Mesendoderm (in vitro differentiated cells): Measurements from ENCODE around the gene RASA4B.
"Not testable (repeated sequence)": the region's sequence is repeated elsewhere in the genome, so short reads cannot be mapped to it uniquely, and the experiment has no call there.

Experiments
- DNase-seq: peaks from one replicate; pipeline ENCODE4 v3.0.0; 2013
- H2AK5ac ChIP-seq: 2 replicates; pipeline ENCODE4 v1.6.1; 2013; ENCODE audit warnings: low read length, inconsistent platforms
- H2BK120ac ChIP-seq: 2 replicates; pipeline ENCODE4 v1.6.1; 2013; ENCODE audit warnings: low read depth, mild to moderate bottlenecking, low read length, moderate library complexity, mixed read lengths
- H2BK15ac ChIP-seq: replicated peaks from 2 replicates; pipeline ENCODE4 v1.6.1; 2013; ENCODE audit warnings: low read depth, mild to moderate bottlenecking, moderate library complexity
- H2BK5ac ChIP-seq: 2 replicates; pipeline ENCODE4 v1.6.1; 2013; ENCODE audit warnings: low read length, inconsistent platforms
- H3K18ac ChIP-seq: 2 replicates; pipeline ENCODE4 v1.6.1; 2013; ENCODE audit warnings: mild to moderate bottlenecking, low read length, mixed read lengths
- H3K23ac ChIP-seq: one replicate; pipeline ENCODE4 v1.6.1; 2013; ENCODE audit warnings: low read length
- H3K27ac ChIP-seq: 2 replicates; pipeline ENCODE4 v1.5.1; 2013; ENCODE audit warnings: low read depth, mild to moderate bottlenecking, inconsistent platforms, low read length, moderate library complexity
- H3K27me3 ChIP-seq: 2 replicates; pipeline ENCODE4 v1.6.1; 2013; ENCODE audit warnings: low read length, control low read depth, mild to moderate bottlenecking, inconsistent platforms; ENCODE audit not compliant: insufficient read depth, poor library complexity
- H3K36me3 ChIP-seq: 2 replicates; pipeline ENCODE4 v1.6.1; 2013; ENCODE audit warnings: low read length, inconsistent platforms; ENCODE audit not compliant: control insufficient read depth, insufficient read depth
- H3K4ac ChIP-seq: one replicate; pipeline ENCODE4 v1.6.1; 2013; ENCODE audit warnings: low read depth, mild to moderate bottlenecking, low read length, moderate library complexity
- H3K4me1 ChIP-seq: 2 replicates; pipeline ENCODE4 v1.6.1; 2013; ENCODE audit warnings: low read depth, low read length, inconsistent platforms; ENCODE audit not compliant: control insufficient read depth
- H3K4me2 ChIP-seq: 2 replicates; pipeline ENCODE4 v1.6.1; 2013; ENCODE audit warnings: low read length
- H3K4me3 ChIP-seq: 2 replicates; pipeline ENCODE4 v1.5.1; 2013; ENCODE audit warnings: mild to moderate bottlenecking, low read length
- H3K56ac ChIP-seq: one replicate; pipeline ENCODE4 v1.6.1; 2013; ENCODE audit warnings: low read length
- H3K79me1 ChIP-seq: 2 replicates; pipeline ENCODE4 v1.6.1; 2013; ENCODE audit warnings: low read length, inconsistent platforms
- H3K79me2 ChIP-seq: 2 replicates; pipeline ENCODE4 v1.6.1; 2013; ENCODE audit warnings: mild to moderate bottlenecking, low read length; ENCODE audit not compliant: control insufficient read depth, insufficient read depth
- H3K9ac ChIP-seq: 2 replicates; pipeline ENCODE4 v1.6.1; 2013; ENCODE audit warnings: low read length, inconsistent platforms
- H4K5ac ChIP-seq: one replicate; pipeline ENCODE4 v1.6.1; 2013; ENCODE audit warnings: low read length
- H4K8ac ChIP-seq: one replicate; pipeline ENCODE4 v1.6.1; 2013; ENCODE audit warnings: low read depth, mild to moderate bottlenecking, control low read depth, low read length, moderate library complexity
- WGBS: extraction: QIAGEN DNeasy Blood & Tissue Kit; methylation state at CpG from one replicate; pipeline ENCODE4 v1.1.7; 2013; ENCODE audit warnings: low lambda C conversion rate, missing lambda C conversion rate; ENCODE audit not compliant: insufficient coverage; ENCODE audit errors: extremely low coverage; 5-methylcytosine and 5-hydroxymethylcytosine counted together

The RASA4B gene

DNA sequence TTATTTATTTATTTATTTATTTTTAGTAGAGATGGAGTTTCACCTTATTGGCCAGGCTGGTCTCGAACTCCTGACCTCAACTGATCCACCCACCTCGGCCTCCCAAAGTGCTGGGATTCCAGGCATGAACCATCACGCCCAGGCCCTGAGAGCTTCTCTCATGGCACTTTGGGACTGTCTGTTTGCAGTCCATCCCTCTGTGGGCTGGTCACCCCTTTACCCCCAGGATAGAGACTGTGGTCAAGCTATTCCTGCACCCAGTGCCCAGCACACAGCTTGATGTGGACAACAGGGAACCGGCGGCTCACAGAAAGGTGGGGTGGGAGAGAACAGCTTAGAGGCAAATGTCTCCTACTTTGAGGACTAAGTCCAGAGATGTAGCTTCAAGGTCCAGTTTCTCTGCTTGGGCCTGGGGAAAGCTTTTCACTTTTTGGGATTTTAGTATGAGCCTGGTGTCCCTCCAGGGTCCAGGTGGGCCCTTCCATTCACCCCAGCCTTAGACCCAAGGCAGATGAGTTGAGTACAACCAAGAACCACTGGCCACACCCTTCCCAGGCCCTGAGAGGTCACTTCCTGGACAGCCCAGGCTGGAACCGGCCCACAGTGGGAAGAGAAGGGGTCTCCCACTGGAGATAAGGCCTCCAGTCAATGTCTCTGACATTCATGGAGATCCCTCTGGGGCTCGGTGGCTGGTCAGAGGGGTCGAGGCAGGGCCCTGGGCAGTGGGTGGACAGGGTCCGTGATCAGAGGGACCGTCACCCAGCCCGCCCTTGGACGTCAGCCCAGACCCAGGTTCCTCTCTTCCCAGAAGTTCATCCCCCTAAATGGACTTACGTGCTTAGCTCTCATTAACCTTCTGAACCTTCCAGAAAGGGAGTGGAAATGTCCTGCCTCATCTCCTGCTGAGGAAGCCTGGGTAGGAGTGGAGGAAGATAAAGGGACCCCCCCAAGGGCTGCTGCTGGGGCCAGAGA lies 10.5 kb upstream of the RASA4B start:
- not testable (repeated sequence) for H2BK5ac ChIP-seq, H3K27ac ChIP-seq, H3K4me1 ChIP-seq, H3K4me3 ChIP-seq, H3K79me1 ChIP-seq, H2BK120ac ChIP-seq, H2AK5ac ChIP-seq, H3K79me2 ChIP-seq, H3K36me3 ChIP-seq, H3K4ac ChIP-seq, H3K27me3 ChIP-seq, H4K8ac ChIP-seq, H3K56ac ChIP-seq, DNase-seq, H3K23ac ChIP-seq, H4K5ac ChIP-seq, H3K9ac ChIP-seq, H3K18ac ChIP-seq, H3K4me2 ChIP-seq, H2BK15ac ChIP-seq
- WGBS = no CpG with 5 or more reads among the region's 13 CpGs

GRCh38 chr7:102527182-102527581 lies 9.6 kb upstream of the RASA4B start:
- H3K4me3 ChIP-seq, H2BK5ac ChIP-seq, H3K4me2 ChIP-seq, H2AK5ac ChIP-seq, H2BK15ac ChIP-seq, H3K56ac ChIP-seq, H3K18ac ChIP-seq, H3K27me3 ChIP-seq, H4K5ac ChIP-seq, H3K79me2 ChIP-seq, H2BK120ac ChIP-seq, H3K4me1 ChIP-seq, DNase-seq, H3K4ac ChIP-seq, H3K79me1 ChIP-seq, H3K23ac ChIP-seq, H3K27ac ChIP-seq, H4K8ac ChIP-seq, H3K9ac ChIP-seq, H3K36me3 ChIP-seq: not testable (repeated sequence)
- no CpG with 5 or more reads among the region's 8 CpGs for WGBS

GRCh38 chr7:102524803-102525202 lies 7.2 kb upstream of the RASA4B start:
- H3K4me3 ChIP-seq, H2BK5ac ChIP-seq, H4K5ac ChIP-seq, H3K79me1 ChIP-seq, H4K8ac ChIP-seq, H3K4ac ChIP-seq, H3K27ac ChIP-seq, H3K23ac ChIP-seq, H3K56ac ChIP-seq, H3K79me2 ChIP-seq, H2BK15ac ChIP-seq, H2AK5ac ChIP-seq, H3K4me2 ChIP-seq, H2BK120ac ChIP-seq, H3K36me3 ChIP-seq, H3K4me1 ChIP-seq, DNase-seq, H3K18ac ChIP-seq, H3K27me3 ChIP-seq, H3K9ac ChIP-seq: not testable (repeated sequence)
- no CpG with 5 or more reads among the region's 2 CpGs for WGBS

GRCh38 chr7:102520797-102521196 lies 3.2 kb upstream of the RASA4B start:
- not testable (repeated sequence) for H3K79me2 ChIP-seq, H3K18ac ChIP-seq, H3K4ac ChIP-seq, H3K9ac ChIP-seq, H3K27me3 ChIP-seq, H3K27ac ChIP-seq, H3K23ac ChIP-seq, H3K4me3 ChIP-seq, H4K8ac ChIP-seq, H2BK5ac ChIP-seq, H3K4me2 ChIP-seq, H2BK15ac ChIP-seq, H3K36me3 ChIP-seq, H3K79me1 ChIP-seq, H4K5ac ChIP-seq, H3K56ac ChIP-seq, H2AK5ac ChIP-seq, H3K4me1 ChIP-seq, H2BK120ac ChIP-seq
- no CpG with 5 or more reads among the region's 5 CpGs for WGBS
- peak; percentile 9 for DNase-seq

GRCh38 chr7:102516951-102517350 lies 626 bp downstream of the RASA4B start:
- H3K36me3 ChIP-seq, H3K4ac ChIP-seq, H4K8ac ChIP-seq, DNase-seq, H3K27me3 ChIP-seq, H3K27ac ChIP-seq, H3K56ac ChIP-seq, H3K9ac ChIP-seq, H3K4me1 ChIP-seq, H2BK5ac ChIP-seq, H3K4me3 ChIP-seq, H2BK15ac ChIP-seq, H4K5ac ChIP-seq, H3K79me1 ChIP-seq, H2BK120ac ChIP-seq, H3K4me2 ChIP-seq, H3K23ac ChIP-seq, H3K79me2 ChIP-seq, H3K18ac ChIP-seq, H2AK5ac ChIP-seq: not testable (repeated sequence)
- no CpG with 5 or more reads among the region's 10 CpGs for WGBS

DNA sequence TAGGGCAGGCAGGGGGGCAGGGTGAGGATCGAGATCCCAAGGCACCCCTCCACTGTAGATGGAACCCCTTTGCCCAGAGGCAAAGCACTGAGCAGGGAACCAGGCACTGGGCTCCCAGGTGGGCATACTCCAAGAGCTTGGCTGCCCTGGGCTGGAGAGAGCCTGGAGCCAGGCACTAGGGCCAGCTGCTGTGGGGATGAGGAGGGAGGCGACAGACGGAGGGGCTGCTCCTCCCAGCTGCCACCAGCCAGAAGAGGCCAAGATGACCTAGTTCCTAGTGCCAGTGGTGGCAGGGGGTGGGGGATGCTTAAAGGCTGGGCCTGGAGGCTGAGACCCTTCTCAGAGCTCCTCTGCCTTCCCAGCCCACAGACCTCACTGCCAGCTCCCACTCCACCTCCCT lies 1.7 kb downstream of the RASA4B start:
- H3K4me2 ChIP-seq, H2BK120ac ChIP-seq, H3K36me3 ChIP-seq, H3K4me3 ChIP-seq, H3K27ac ChIP-seq, H2AK5ac ChIP-seq, H3K4ac ChIP-seq, H3K18ac ChIP-seq, H4K5ac ChIP-seq, H3K79me1 ChIP-seq, H3K56ac ChIP-seq, H2BK15ac ChIP-seq, DNase-seq, H3K4me1 ChIP-seq, H3K23ac ChIP-seq, H3K27me3 ChIP-seq, H2BK5ac ChIP-seq, H3K79me2 ChIP-seq, H3K9ac ChIP-seq, H4K8ac ChIP-seq: not testable (repeated sequence)
- whole genome bisulfite sequencing = no CpG with 5 or more reads among the region's 3 CpGs
